SK-N-SH (cell line): ENCODE results near the gene LRRC56. TPM values are rescaled to one million over a fixed set of nuclear protein-coding genes. Genes with fewer than 3 reads are reported as not detected.

Experiments used
- CTCF ChIA-PET: fragments of 300-600, 350-600 bp; formaldehyde crosslinking; extraction: SDS; loops from one replicate; lab custom pipeline; 2021; lab: Yijun Ruan, JAX
- POLR2A ChIA-PET: fragments of 350-600 bp; sonication (Branson Sonifier 250); formaldehyde crosslinking; extraction: SDS; loops from one replicate; lab custom pipeline; 2020; ENCODE audit warnings: antibody characterized with exemption, inconsistent platforms; lab: Yijun Ruan, JAX
- DNase-seq: peaks from one replicate; pipeline ENCODE4 v3.0.0; 2012
- H2AFZ ChIP-seq: fragments of 200-600 bp; sonication (generic); 2 replicates; pipeline ENCODE4 v1.8.1; 2016; ENCODE audit warnings: antibody characterized with exemption, mild to moderate bottlenecking, low read depth
- H3F3A ChIP-seq: fragments of 200-600 bp; sonication (generic); replicated peaks from 2 replicates; pipeline ENCODE3; 2016; ENCODE audit warnings: antibody characterized with exemption, mild to moderate bottlenecking; ENCODE audit not compliant: insufficient read depth
- H3K27ac ChIP-seq, 2 experiments: fragments of 200-500 bp in 1 of 2; fragments of 200-600 bp in 1 of 2; sonication (Bioruptor generic) in 1 of 2; sonication (generic), shearing (Covaris generic) in 1 of 2; 2 replicates each; pipeline versions ENCODE4 v1.5.1 to v1.6.1; 2014 to 2016; ENCODE audit warnings: low read depth in 2 of 2, inconsistent platforms in 1 of 2, low read length in 1 of 2, mild to moderate bottlenecking in 1 of 2, mixed read lengths in 1 of 2
- H3K27me3 ChIP-seq: fragments of 200-600 bp; sonication (generic), shearing (Covaris generic); 2 replicates; pipeline ENCODE4 v1.6.1; 2016; ENCODE audit warnings: mixed run types; ENCODE audit not compliant: insufficient read depth
- H3K36me3 ChIP-seq, 2 experiments: fragments of 200-500 bp in 1 of 2; fragments of 200-600 bp in 1 of 2; sonication (Bioruptor generic) in 1 of 2; sonication (generic) in 1 of 2; replicated peaks in 1 of 2; 2 replicates each; pipeline versions ENCODE3 to v1.5.1; 2014 to 2016; ENCODE audit warnings: low read length in 1 of 2, mild to moderate bottlenecking in 1 of 2; ENCODE audit not compliant: insufficient read depth in 2 of 2, control insufficient read depth in 1 of 2
- H3K4me1 ChIP-seq, 2 experiments: fragments of 200-500 bp in 1 of 2; fragments of 200-600 bp in 1 of 2; sonication (Bioruptor generic) in 1 of 2; sonication (generic), shearing (Covaris generic) in 1 of 2; 2 replicates each; pipeline versions ENCODE4 v1.5.1 to v1.6.1; 2014 to 2016; ENCODE audit warnings: low read depth in 1 of 2, low read length in 1 of 2, mixed run types in 1 of 2; ENCODE audit not compliant: insufficient read depth in 2 of 2, control insufficient read depth in 1 of 2
- H3K4me2 ChIP-seq: fragments of 200-600 bp; sonication (generic), shearing (Covaris generic); 2 replicates; pipeline ENCODE4 v1.6.1; 2017; ENCODE audit warnings: mixed run types
- H3K4me3 ChIP-seq, 2 experiments: fragments of 200-500 bp in 1 of 2; fragments of 200-600 bp in 1 of 2; sonication (Bioruptor generic) in 1 of 2; sonication (generic), shearing (Covaris generic) in 1 of 2; 2 replicates each; pipeline versions ENCODE4 v1.5.1 to v1.8.1; 2014 to 2016; ENCODE audit warnings: low read depth in 2 of 2, inconsistent platforms in 1 of 2, low read length in 1 of 2, mild to moderate bottlenecking in 1 of 2, mixed read lengths in 1 of 2, moderate library complexity in 1 of 2
- H3K79me2 ChIP-seq: fragments of 200-600 bp; sonication (generic); 2 replicates; pipeline ENCODE4 v1.8.1; 2017; ENCODE audit warnings: mild to moderate bottlenecking; ENCODE audit not compliant: insufficient read depth
- H3K9ac ChIP-seq: fragments of 200-600 bp; sonication (generic); 2 replicates; pipeline ENCODE4 v1.6.1; 2017; ENCODE audit warnings: mixed run types
- H3K9me2 ChIP-seq: fragments of 200-600 bp; sonication (generic); 2 replicates; pipeline ENCODE4 v1.6.1; 2017; ENCODE audit warnings: mixed run types
- H3K9me3 ChIP-seq: fragments of 200-600 bp; sonication (generic); 2 replicates; pipeline ENCODE4 v1.6.1; 2017; ENCODE audit warnings: mixed run types, mild to moderate bottlenecking, moderate library complexity
- H4K20me1 ChIP-seq: fragments of 200-600 bp; sonication (generic); 2 replicates; pipeline ENCODE4 v1.6.1; 2017; ENCODE audit warnings: mild to moderate bottlenecking, mixed run types; ENCODE audit not compliant: insufficient read depth
- CHD2 ChIP-seq: fragments of 150-350 bp; IDR thresholded peaks from 2 replicates; pipeline ENCODE4 v1.6.1; 2018; ENCODE audit warnings: low read length; ENCODE audit not compliant: partially characterized antibody
- EP300 ChIP-seq, 2 experiments: IDR thresholded peaks; 2 replicates each; pipeline versions ENCODE4 v1.4.0 to v1.6.1; 2012; ENCODE audit warnings: borderline replicate concordance in 1 of 2, low read depth in 1 of 2, low read length in 1 of 2
- EZH2phosphoT487 ChIP-seq: fragments of 200-600 bp; sonication (generic); IDR thresholded peaks from 2 replicates; pipeline ENCODE4 v1.6.1; 2017; ENCODE audit warnings: low read depth, mixed run types, mild to moderate bottlenecking, antibody characterized with exemption, moderate library complexity, borderline replicate concordance
- GABPA ChIP-seq: IDR thresholded peaks from 2 replicates; pipeline ENCODE4 v1.4.0; 2012; ENCODE audit warnings: low read depth, mild to moderate bottlenecking
- NFIC ChIP-seq: IDR thresholded peaks from 2 replicates; pipeline ENCODE4 v1.4.0; 2012; ENCODE audit warnings: borderline replicate concordance
- REST ChIP-seq: IDR thresholded peaks from 2 replicates; pipeline ENCODE4 v1.6.1; 2012; ENCODE audit warnings: mild to moderate bottlenecking, low read depth, low read length, moderate library complexity
- RFX5 ChIP-seq: IDR thresholded peaks from 2 replicates; pipeline ENCODE4 v1.6.1; 2012; ENCODE audit warnings: mild to moderate bottlenecking, improper control_type of control experiment, low read length
- SIN3A ChIP-seq: IDR thresholded peaks from 2 replicates; pipeline ENCODE4 v1.6.1; 2012; ENCODE audit warnings: low read depth, mild to moderate bottlenecking, low read length, moderate library complexity, borderline replicate concordance
- SMC3 ChIP-seq: IDR thresholded peaks from 2 replicates; pipeline ENCODE4 v1.6.1; 2012; ENCODE audit warnings: low read depth, low read length, improper control_type of control experiment
- TCF12 ChIP-seq: IDR thresholded peaks from 2 replicates; pipeline ENCODE4 v1.4.0; 2012
- USF2 ChIP-seq: fragments of 150-350 bp; IDR thresholded peaks from 2 replicates; pipeline ENCODE4 v1.6.1; 2017; ENCODE audit warnings: antibody characterized with exemption, low read length, low read depth, borderline replicate concordance
- YY1 ChIP-seq: IDR thresholded peaks from 2 replicates; pipeline ENCODE4 v1.4.0; 2012; ENCODE audit warnings: low read depth, mild to moderate bottlenecking
- WGBS: methylation state at CpG from one replicate; pipeline ENCODE4 v1.1.6; 2017; ENCODE audit warnings: low lambda C conversion rate; 5-methylcytosine and 5-hydroxymethylcytosine counted together
- polyA plus RNA-seq, 3 experiments: library from polyadenylated mRNA; depleted of rRNA; stranded (reverse); fragments of >200 nt; gene quantifications; 2 replicates each; pipeline ENCODE4 v1.2.3, GENCODE V29; 2012
- TF ChIP-seq, protein P1 (sequence below): IDR thresholded peaks from 2 replicates; pipeline ENCODE4; 2012
- TF ChIP-seq, protein P2 (sequence below): fragments of 150-350 bp; IDR thresholded peaks from 2 replicates; pipeline ENCODE4 v1.6.1; 2016; ENCODE audit warnings: mild to moderate bottlenecking, low read depth, low read length

Gene LRRC56
- polyA plus RNA-seq, 1 of the 3 experiments (the other 2 are of a cell fraction), result 1.2 TPM

DNA sequence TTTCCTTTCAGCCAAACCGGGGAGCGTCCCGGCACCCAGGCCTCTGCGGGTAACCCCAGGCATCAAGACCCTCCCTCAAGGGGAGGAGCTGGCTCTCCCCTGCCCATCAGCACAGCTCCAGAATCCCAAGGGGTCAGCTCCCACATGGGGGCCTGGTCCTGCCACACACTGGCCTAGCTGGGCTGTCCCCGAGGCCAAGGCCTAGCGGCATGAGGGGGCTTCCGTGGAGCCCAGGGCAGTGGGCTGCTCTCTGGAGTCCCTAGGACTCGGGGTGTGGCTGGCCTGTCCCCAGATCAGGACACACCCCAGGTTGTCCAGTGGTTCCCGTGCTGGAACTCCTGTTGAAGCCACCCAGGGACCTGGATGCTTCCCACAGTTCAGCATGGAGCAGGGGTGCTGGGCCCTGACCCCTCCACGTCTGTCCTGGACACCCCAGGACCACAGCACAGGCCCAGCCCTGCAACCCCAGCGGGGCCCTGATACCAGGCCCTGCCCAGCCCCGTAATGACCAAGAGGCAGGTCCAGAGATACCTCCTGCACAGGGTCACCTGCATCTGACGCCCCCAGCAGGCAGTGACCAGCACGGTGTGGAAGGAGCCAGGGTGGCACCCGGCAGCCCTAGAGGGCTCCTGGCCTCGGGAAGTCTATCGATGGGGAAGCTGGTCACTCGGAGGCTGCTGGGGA lies 7.5 kb upstream of the LRRC56 start:
- no peak for DNase-seq
- H3F3A ChIP-seq, result no peaks in the 10 kb centered on the region
- no peak overlapping the region for H3K4me3 ChIP-seq
- POLR2A ChIA-PET, result no interaction called here
- no peak overlapping the region for H2AFZ ChIP-seq
- H3K9ac ChIP-seq, result no peak overlapping the region
- CTCF ChIA-PET, result interaction anchor here (1.0 kb wide), 1 partner anchor 11 kb away, joined by 3 read pairs; no protein-coding TSS in a partner anchor
- H4K20me1 ChIP-seq, result peaks cover 10% of the 10 kb centered on the region; the same call in 1 of the 2 replicates
- H3K27me3 ChIP-seq, result no peaks in the 10 kb centered on the region
- peaks cover 0 to 27% of the 10 kb centered on the region in 2 experiments for H3K36me3 ChIP-seq
- 90% methylated on average over 8 of the region's 18 CpGs for WGBS
- H3K27ac ChIP-seq, result no peak overlapping the region
- H3K79me2 ChIP-seq, result peaks cover 15% of the 10 kb centered on the region
- no peaks in the 10 kb centered on the region for H3K9me2 ChIP-seq
- TF ChIP-seq, protein P1, sequence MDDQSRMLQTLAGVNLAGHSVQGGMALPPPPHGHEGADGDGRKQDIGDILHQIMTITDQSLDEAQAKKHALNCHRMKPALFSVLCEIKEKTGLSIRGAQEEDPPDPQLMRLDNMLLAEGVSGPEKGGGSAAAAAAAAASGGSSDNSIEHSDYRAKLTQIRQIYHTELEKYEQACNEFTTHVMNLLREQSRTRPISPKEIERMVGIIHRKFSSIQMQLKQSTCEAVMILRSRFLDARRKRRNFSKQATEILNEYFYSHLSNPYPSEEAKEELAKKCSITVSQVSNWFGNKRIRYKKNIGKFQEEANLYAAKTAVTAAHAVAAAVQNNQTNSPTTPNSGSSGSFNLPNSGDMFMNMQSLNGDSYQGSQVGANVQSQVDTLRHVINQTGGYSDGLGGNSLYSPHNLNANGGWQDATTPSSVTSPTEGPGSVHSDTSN, result no peak
- TF ChIP-seq EP300 (IDR thresholded peaks at IDR 0.05; ENCODE audit: borderline replicate concordance in 1 of 2, low read depth in 1 of 2, low read length in 1 of 2) (no peak), EZH2phosphoT487 (no peak), NFIC (no peak), SMC3 (no peak), CHD2 (no peak), SIN3A (no peak), REST (no peak), YY1 (no peak), USF2 (no peak), TCF12 (no peak), GABPA (no peak), RFX5 (no peak)
- TF ChIP-seq, protein P2, sequence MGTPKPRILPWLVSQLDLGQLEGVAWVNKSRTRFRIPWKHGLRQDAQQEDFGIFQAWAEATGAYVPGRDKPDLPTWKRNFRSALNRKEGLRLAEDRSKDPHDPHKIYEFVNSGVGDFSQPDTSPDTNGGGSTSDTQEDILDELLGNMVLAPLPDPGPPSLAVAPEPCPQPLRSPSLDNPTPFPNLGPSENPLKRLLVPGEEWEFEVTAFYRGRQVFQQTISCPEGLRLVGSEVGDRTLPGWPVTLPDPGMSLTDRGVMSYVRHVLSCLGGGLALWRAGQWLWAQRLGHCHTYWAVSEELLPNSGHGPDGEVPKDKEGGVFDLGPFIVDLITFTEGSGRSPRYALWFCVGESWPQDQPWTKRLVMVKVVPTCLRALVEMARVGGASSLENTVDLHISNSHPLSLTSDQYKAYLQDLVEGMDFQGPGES, result no peak
- H3K9me3 ChIP-seq, result no peaks in the 10 kb centered on the region
- H3K4me1 ChIP-seq, result peaks cover 0 to 10% of the 10 kb centered on the region in 2 experiments; a peak in 1 of 4 replicates
- no peak overlapping the region for H3K4me2 ChIP-seq
